ENCODE results near the gene HDAC2.

- TF ChIP-seq EZH2 (IDR thresholded peaks at IDR 0.05; ENCODE audit: low read length, unreplicated experiment): no peak
- no peak for TF ChIP-seq CTCF (conservative IDR thresholded peaks at IDR 0.05; ENCODE audit: low read depth, low read length)
- no peak for TF ChIP-seq EZH2phosphoT487 (IDR thresholded peaks at IDR 0.05; ENCODE audit: borderline replicate concordance, low read length)
These were observed 50.2 kb downstream of the HDAC2 start for GRCh38 chr6:113920663-113921267.

Measured in PC-3 (cell line).